HG03575 (cell line): Measurements from ENCODE around the gene VTCN1.
"Not testable (repeated sequence)": the region's sequence is repeated elsewhere in the genome, so short reads cannot be mapped to it uniquely, and the experiment has no call there.

ENCODE experiments used
- ATAC-seq: cut with Tn5 transposase; IDR thresholded peaks from one replicate; pipeline ENCODE4 v1.9.1; 2021; ENCODE audit not compliant: unreplicated experiment, insufficient number of reproducible peaks, low FRiP score; ENCODE audit errors: extremely low read depth

VTCN1 gene

GRCh38 chr1:117210831-117211261, at the start of gene VTCN1:
VTCN1 (minus strand) TSS chr1:117210927; CDS start chr1:117210855, 72 bp downstream.
- ATAC-seq: no peak

GRCh38 chr1:117258791-117259190, 48.1 kb upstream of the VTCN1 start:
- no peak for ATAC-seq

GRCh38 chr1:117258075-117258474, 47.3 kb upstream of the VTCN1 start:
- not testable (repeated sequence) for ATAC-seq

GRCh38 chr1:117257291-117257690, 46.6 kb upstream of the VTCN1 start:
- no peak for ATAC-seq

GRCh38 chr1:117250061-117250606, 39.4 kb upstream of the VTCN1 start:
- no peak for ATAC-seq

GRCh38 chr1:117244971-117245370, 34.2 kb upstream of the VTCN1 start:
- no peak for ATAC-seq

- no peak for ATAC-seq
These were observed 33.6 kb upstream of the VTCN1 start for GRCh38 chr1:117244306-117244705.

- no peak for ATAC-seq
These were observed 30.8 kb upstream of the VTCN1 start for GRCh38 chr1:117241512-117241911.

GRCh38 chr1:117240547-117240946, 29.8 kb upstream of the VTCN1 start:
- no peak for ATAC-seq

- ATAC-seq: no peak
These were observed 28.7 kb upstream of the VTCN1 start for GRCh38 chr1:117239467-117239866.

GRCh38 chr1:117237726-117238381, 27.1 kb upstream of the VTCN1 start:
- no peak for ATAC-seq

GRCh38 chr1:117235863-117236465, 25.2 kb upstream of the VTCN1 start:
- no peak for ATAC-seq

GRCh38 chr1:117232531-117232930, 21.8 kb upstream of the VTCN1 start:
- no peak for ATAC-seq

GRCh38 chr1:117231748-117232373, 21.1 kb upstream of the VTCN1 start:
- ATAC-seq: no peak

GRCh38 chr1:117231312-117231711, 20.6 kb upstream of the VTCN1 start:
- ATAC-seq: no peak

- no peak for ATAC-seq
These were observed 18.5 kb upstream of the VTCN1 start for GRCh38 chr1:117229217-117229616.

- ATAC-seq: no peak
These were observed 15.2 kb upstream of the VTCN1 start for GRCh38 chr1:117225931-117226330.

- ATAC-seq: no peak
These were observed 6.0 kb upstream of the VTCN1 start for GRCh38 chr1:117216718-117217117.

- no peak for ATAC-seq
These were observed 5.2 kb upstream of the VTCN1 start for GRCh38 chr1:117215733-117216462.
